ENCODE measurements around the gene TOP3A. TPM values are rescaled to one million over a fixed set of nuclear protein-coding genes. Genes with fewer than 3 reads are reported as not detected.

TOP3A gene
- total RNA-seq, 1 experiment from 2014 or later: 48.8 TPM

DNA sequence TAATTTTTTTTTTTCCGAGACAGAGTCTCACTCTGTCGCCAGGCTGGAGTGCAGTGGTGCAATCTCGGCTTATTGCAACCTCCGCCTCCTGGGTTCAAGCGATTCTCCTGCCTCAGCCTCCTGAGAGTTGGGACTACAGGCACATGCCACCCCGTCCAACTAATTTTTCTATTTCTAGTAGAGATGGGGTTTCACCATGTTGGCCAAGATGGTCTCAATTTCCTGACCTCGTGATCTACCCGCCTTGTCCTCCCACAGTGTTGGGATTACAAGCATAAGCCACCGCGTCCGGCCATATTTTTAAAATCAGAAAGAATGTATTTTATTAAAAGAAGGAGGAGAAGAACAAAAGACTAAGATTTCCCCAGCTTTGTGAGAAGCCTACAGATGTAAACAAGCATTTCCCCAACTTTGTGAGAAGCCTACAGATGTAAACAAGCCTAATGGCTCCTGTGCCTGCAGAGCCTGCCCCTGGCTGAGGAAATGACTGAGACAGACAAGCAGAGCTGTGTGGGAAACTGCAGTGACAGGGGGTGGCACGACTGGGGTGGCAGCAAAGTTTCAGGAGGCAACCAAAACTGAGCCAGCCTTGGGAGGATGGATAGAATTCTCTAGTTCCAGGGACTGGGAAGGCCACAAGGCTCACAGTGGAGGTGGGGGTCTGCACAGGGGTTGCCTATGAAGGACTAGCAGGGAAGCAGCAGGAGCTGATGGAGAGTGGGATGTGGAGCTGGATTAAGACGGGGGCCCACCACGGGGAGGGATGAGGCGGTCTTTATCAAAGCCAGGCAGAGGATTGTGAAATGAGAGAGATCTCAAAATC is 22.9 kb downstream of the TOP3A start:
- intact Hi-C loops (cut with micrococcal nuclease): no loop called here
- Histone ChIP-seq H3K4me3 (replicated peaks in 1 of 2; ENCODE audit: low read depth in 1 of 2, low read length in 2 of 2) (no peak overlapping the region), H4K20me1 (ENCODE audit: insufficient read depth) (no peaks in the 10 kb centered on the region), H3K4me1 (ENCODE audit: control insufficient read depth in 1 of 2, insufficient read depth in 2 of 2, low read length in 2 of 2) (0 out of 4 replicates have a peak, but pooled peaks cover 0 to 1% of the 10 kb centered on the region in 2 experiments), H3K36me3 (ENCODE audit: control insufficient read depth in 1 of 2, insufficient read depth in 2 of 2, low read length in 2 of 2) (peaks cover 39 to 54% of the 10 kb centered on the region in 2 experiments), H3K27me3 (ENCODE audit: insufficient read depth, low read length) (no peaks in the 10 kb centered on the region), H3K9me3 (ENCODE audit: control insufficient read depth in 1 of 2, insufficient read depth in 1 of 2, low read depth in 1 of 2, low read length in 2 of 2) (no peaks in the 10 kb centered on the region), H3K27ac (ENCODE audit: low read depth, low read length) (no peak overlapping the region), H2AFZ (ENCODE audit: low read depth, low read length, poor library complexity, severe bottlenecking) (no peak overlapping the region), H3K9me2 (ENCODE audit: insufficient read depth) (no peaks in the 10 kb centered on the region), H3K4me2 (ENCODE audit: low read length) (no peak overlapping the region), H3K79me2 (ENCODE audit: insufficient read depth, low read length) (peaks cover 4% of the 10 kb centered on the region; the same call in 1 of the 2 replicates), H3K9ac (ENCODE audit: low read length) (no peak overlapping the region)
- CTCF ChIA-PET: no interaction called here
- no peak for TF ChIP-seq CEBPB (IDR thresholded peaks at IDR 0.05; ENCODE audit: low read depth)
- no peak for TF ChIP-seq RAD21 (IDR thresholded peaks at IDR 0.05; ENCODE audit: low read depth)
- no peak for TF ChIP-seq ZFX (IDR thresholded peaks at IDR 0.05)
- TF ChIP-seq POLR2A (IDR thresholded peaks at IDR 0.05; ENCODE audit: borderline replicate concordance, extremely low read depth, insufficient read depth, insufficient read length): no peak
- no peak for TF ChIP-seq POLR2AphosphoS5 (IDR thresholded peaks at IDR 0.05; ENCODE audit: low read depth, low read length)
- TF ChIP-seq YY1 (IDR thresholded peaks at IDR 0.05; ENCODE audit: extremely low read depth, insufficient replicate concordance, low read depth, low read length): no peak
- TF ChIP-seq, protein P1, sequence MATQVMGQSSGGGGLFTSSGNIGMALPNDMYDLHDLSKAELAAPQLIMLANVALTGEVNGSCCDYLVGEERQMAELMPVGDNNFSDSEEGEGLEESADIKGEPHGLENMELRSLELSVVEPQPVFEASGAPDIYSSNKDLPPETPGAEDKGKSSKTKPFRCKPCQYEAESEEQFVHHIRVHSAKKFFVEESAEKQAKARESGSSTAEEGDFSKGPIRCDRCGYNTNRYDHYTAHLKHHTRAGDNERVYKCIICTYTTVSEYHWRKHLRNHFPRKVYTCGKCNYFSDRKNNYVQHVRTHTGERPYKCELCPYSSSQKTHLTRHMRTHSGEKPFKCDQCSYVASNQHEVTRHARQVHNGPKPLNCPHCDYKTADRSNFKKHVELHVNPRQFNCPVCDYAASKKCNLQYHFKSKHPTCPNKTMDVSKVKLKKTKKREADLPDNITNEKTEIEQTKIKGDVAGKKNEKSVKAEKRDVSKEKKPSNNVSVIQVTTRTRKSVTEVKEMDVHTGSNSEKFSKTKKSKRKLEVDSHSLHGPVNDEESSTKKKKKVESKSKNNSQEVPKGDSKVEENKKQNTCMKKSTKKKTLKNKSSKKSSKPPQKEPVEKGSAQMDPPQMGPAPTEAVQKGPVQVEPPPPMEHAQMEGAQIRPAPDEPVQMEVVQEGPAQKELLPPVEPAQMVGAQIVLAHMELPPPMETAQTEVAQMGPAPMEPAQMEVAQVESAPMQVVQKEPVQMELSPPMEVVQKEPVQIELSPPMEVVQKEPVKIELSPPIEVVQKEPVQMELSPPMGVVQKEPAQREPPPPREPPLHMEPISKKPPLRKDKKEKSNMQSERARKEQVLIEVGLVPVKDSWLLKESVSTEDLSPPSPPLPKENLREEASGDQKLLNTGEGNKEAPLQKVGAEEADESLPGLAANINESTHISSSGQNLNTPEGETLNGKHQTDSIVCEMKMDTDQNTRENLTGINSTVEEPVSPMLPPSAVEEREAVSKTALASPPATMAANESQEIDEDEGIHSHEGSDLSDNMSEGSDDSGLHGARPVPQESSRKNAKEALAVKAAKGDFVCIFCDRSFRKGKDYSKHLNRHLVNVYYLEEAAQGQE (IDR thresholded peaks at IDR 0.05; ENCODE audit: low read depth): no peak
- TF ChIP-seq EZH2phosphoT487 (IDR thresholded peaks at IDR 0.05; ENCODE audit: borderline replicate concordance): no peak
- no peak for TF ChIP-seq ZNF274 (IDR thresholded peaks at IDR 0.05; ENCODE audit: low read depth, low read length)
- no peak for TF ChIP-seq ELF1 (IDR thresholded peaks at IDR 0.05; ENCODE audit: borderline replicate concordance, low read depth)
- TF ChIP-seq, protein P2, sequence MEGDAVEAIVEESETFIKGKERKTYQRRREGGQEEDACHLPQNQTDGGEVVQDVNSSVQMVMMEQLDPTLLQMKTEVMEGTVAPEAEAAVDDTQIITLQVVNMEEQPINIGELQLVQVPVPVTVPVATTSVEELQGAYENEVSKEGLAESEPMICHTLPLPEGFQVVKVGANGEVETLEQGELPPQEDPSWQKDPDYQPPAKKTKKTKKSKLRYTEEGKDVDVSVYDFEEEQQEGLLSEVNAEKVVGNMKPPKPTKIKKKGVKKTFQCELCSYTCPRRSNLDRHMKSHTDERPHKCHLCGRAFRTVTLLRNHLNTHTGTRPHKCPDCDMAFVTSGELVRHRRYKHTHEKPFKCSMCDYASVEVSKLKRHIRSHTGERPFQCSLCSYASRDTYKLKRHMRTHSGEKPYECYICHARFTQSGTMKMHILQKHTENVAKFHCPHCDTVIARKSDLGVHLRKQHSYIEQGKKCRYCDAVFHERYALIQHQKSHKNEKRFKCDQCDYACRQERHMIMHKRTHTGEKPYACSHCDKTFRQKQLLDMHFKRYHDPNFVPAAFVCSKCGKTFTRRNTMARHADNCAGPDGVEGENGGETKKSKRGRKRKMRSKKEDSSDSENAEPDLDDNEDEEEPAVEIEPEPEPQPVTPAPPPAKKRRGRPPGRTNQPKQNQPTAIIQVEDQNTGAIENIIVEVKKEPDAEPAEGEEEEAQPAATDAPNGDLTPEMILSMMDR (IDR thresholded peaks at IDR 0.05 in 2 of 3, conservative IDR thresholded peaks at IDR 0.05 in 1 of 3; ENCODE audit: borderline replicate concordance in 1 of 3, insufficient read depth in 1 of 3, low read depth in 2 of 3, low read length in 2 of 3): no peak
- TF ChIP-seq, protein P3, sequence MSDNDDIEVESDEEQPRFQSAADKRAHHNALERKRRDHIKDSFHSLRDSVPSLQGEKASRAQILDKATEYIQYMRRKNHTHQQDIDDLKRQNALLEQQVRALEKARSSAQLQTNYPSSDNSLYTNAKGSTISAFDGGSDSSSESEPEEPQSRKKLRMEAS (IDR thresholded peaks at IDR 0.05): no peak
- TF ChIP-seq EGR1 (IDR thresholded peaks at IDR 0.05; ENCODE audit: low read depth): no peak
- TF ChIP-seq EZH2 (IDR thresholded peaks at IDR 0.05): no peak
- TF ChIP-seq, protein P4, sequence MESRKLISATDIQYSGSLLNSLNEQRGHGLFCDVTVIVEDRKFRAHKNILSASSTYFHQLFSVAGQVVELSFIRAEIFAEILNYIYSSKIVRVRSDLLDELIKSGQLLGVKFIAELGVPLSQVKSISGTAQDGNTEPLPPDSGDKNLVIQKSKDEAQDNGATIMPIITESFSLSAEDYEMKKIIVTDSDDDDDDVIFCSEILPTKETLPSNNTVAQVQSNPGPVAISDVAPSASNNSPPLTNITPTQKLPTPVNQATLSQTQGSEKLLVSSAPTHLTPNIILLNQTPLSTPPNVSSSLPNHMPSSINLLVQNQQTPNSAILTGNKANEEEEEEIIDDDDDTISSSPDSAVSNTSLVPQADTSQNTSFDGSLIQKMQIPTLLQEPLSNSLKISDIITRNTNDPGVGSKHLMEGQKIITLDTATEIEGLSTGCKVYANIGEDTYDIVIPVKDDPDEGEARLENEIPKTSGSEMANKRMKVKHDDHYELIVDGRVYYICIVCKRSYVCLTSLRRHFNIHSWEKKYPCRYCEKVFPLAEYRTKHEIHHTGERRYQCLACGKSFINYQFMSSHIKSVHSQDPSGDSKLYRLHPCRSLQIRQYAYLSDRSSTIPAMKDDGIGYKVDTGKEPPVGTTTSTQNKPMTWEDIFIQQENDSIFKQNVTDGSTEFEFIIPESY (IDR thresholded peaks at IDR 0.05; ENCODE audit: extremely low read depth, insufficient replicate concordance, low read length): no peak
- TF ChIP-seq SP1 (IDR thresholded peaks at IDR 0.05; ENCODE audit: low read depth): no peak
- no peak for TF ChIP-seq JUND (IDR thresholded peaks at IDR 0.05)
- TF ChIP-seq, protein P5, sequence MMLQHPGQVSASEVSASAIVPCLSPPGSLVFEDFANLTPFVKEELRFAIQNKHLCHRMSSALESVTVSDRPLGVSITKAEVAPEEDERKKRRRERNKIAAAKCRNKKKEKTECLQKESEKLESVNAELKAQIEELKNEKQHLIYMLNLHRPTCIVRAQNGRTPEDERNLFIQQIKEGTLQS (IDR thresholded peaks at IDR 0.05): no peak
- POLR2A ChIA-PET: no interaction called here
- RAD21 ChIA-PET (ENCODE audit: low non-redundant PET in 1 of 2, low total read pairs in 2 of 2, uncharacterized antibody in 2 of 2, unreplicated experiment in 2 of 2): no interaction called here
- BruUV-seq (replicated peaks): no TSS peak
- ATAC-seq: no peak
- no peak for DNase-seq (ENCODE audit: low read depth, low spot score)
